Caki2 (cell line): ENCODE results near the gene SH3BP2. TPM values are rescaled to one million over a fixed set of nuclear protein-coding genes. Genes with fewer than 3 reads are reported as not detected.
A peak's percentile ranks its signal among the peaks of the same experiment; 100 is the strongest.

ENCODE experiments used
- DNase-seq: peaks from one replicate; pipeline ENCODE4 v3.0.0-alpha.2; 2015; ENCODE audit warnings: low read depth
- in situ Hi-C: cut with HindIII; loops from 2 replicates; pipeline ENCODE4 v1.10.0; 2016; ENCODE audit warnings: low sequenced_read_pairs, low pct_unique_long_range_greater_than_20kb, mixed read lengths
- total RNA-seq: library from RNA; depleted of rRNA; stranded (reverse); fragments of >200 nt; shearing (Covaris generic); gene quantifications from 2 replicates; pipeline ENCODE4 v1.2.3, GENCODE V29; 2014; ENCODE audit warnings: low replicate concordance

SH3BP2 gene
- total RNA-seq, 1 experiment from 2014 or later: 17.9 TPM

- in situ Hi-C loops: no loop called here
- DNase-seq: peak; percentile 48
These were observed 19.1 kb downstream of the SH3BP2 start for GRCh38 chr4:2811830-2812611.

GRCh38 chr4:2812612-2813354, 19.9 kb downstream of the SH3BP2 start:
- in situ Hi-C loops: no loop called here
- DNase-seq: no peak

- DNase-seq: no peak
- in situ Hi-C loops: no loop called here
These were observed 20.8 kb downstream of the SH3BP2 start for GRCh38 chr4:2813446-2814405.

DNA sequence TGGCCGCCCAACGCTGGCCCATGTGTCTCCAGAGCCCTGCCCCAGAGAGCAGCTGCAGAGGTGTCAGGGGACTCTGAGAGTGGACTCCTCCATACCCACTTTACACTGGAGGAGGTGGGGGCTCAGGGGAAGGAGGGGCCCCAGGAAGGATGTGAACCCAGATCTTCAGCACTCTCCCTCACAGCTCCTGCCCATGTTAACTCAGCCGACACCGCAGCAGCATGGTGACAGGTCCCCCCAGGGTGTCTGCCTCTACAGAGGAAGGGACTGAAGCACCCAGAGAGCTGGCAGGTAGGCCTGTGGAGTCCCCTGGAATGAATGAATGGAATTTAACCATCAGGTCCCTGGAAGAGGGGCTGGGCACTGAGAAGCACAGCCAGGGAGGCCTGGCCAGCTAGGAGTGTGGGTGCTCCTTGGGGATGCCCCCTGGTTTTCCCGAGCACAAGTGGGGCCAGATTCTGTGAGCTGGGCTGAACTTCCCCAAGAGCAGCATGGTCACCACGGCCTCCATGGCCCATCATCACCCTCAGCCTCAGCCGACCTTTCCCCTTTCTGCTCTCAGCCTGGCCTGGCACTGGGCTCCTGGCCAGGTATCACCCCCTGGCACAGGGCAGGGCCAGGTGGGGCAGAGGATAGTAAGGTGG, 21.9 kb downstream of the SH3BP2 start:
- in situ Hi-C loops: no loop called here
- no peak for DNase-seq

GRCh38 chr4:2816401-2816954, 23.6 kb downstream of the SH3BP2 start:
- DNase-seq: no peak
- in situ Hi-C loops: no loop called here

- in situ Hi-C loops: no loop called here
- DNase-seq: no peak
These were observed 24.3 kb downstream of the SH3BP2 start for GRCh38 chr4:2817137-2817536.

DNA sequence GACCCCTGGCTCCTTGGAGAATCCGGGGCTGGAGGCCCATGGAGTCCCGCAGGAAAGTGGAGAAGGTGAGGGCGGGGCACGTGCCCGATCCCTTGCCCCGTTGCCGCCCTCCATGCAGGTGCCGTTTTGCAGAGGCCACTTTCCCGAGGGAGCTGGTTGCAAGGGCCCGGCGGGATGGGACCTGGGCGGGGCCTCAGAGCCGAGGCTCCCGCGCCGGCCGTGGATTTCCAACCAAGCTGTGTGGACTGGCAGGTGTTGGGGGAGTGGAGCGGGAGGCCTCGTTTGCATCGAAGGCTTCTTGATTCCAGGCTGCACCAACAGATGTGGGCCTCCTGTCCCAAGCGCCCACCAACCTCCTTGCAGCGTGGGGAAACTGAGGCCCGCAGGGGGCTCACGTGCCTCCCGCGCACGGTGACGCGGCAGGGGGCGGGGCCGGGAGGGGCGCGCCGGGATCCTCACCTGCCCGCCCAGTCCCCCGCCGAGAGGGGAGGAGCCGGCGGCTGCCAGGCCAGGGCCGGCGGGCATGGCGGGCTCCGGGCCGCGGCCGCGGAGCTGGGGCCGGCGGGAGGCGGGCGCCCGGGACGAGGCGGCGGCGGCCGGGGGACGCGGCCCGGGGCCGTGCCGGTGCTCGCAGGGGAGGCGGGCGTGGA, 24.9 kb downstream of the SH3BP2 start:
- in situ Hi-C loops: no loop called here
- no peak for DNase-seq

DNA sequence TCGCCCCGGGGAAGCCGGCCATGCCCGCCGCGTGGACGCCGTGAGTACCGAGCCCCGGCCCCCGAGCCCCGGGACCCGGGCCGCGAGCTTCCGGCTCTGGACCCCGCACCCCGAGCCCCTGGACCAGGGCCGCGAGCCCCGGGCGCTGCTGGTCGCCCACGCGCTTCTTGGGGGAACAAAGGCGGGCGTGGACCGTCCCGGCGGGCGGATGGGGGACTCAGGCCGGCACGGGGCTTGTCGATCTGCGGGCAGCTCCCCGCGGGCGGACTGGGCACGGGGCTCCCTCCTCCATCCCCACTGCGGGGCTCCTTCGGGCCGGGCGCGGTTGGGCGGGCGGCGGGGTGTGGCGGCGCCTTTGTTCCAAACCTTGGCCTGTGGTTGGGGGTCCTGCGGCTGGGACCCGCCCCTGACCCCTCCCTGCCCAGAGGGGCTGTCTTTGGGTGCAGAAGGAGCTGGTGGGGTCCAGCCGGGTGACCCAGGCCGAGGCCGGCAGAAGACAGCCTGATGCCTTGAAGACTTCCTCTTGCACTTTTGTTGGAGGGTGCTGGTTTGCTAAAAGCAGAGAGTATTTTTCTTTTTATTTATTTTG, 25.6 kb downstream of the SH3BP2 start:
- DNase-seq: no peak
- in situ Hi-C loops: no loop called here

DNA sequence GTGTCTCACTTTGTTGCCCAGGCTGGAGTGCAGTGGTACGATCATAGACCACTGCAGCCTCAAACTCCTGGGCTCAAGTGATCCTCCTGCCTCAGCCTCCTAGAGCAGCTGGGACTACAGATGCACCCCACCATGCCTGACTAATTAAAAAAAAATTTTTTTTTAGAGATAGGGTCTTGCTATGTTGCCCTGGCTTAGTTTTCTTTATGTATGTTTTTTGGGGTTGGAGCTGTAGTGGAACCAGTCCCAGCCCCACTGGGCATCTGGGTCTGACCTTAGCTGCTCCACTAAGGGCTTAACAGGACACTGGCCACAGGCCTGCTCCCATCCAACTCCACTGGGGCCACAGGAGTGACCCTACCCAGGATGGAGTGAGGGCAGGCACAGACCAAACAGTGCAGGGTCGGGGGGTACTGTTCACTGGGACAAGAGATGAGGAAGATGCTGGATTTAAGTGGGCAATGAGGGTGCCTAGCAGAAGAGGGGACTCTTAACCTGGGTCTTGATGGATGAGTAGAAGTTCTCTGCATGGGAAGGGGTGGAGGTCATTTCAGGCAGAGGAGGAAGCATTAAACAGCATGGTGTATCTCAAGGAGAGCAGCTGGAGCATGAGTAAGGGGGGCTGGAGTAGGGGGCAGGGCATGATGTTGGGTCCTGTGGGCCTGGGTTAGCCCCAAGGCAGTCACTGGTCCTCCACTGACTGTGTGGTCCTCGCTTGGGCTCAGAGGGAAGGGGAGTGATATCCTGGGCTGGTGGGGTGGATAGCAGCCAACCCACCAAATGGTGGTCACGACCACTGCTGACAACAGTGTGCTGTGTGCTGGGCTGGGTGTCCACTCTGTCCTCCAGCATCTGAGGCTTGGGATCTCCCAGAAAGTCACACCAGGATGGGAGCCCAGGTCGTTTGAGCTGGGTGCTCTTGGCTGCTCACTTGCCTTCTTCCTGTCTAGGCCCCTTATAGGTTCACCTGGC, 26.6 kb downstream of the SH3BP2 start:
- in situ Hi-C loops: no loop called here

DNA sequence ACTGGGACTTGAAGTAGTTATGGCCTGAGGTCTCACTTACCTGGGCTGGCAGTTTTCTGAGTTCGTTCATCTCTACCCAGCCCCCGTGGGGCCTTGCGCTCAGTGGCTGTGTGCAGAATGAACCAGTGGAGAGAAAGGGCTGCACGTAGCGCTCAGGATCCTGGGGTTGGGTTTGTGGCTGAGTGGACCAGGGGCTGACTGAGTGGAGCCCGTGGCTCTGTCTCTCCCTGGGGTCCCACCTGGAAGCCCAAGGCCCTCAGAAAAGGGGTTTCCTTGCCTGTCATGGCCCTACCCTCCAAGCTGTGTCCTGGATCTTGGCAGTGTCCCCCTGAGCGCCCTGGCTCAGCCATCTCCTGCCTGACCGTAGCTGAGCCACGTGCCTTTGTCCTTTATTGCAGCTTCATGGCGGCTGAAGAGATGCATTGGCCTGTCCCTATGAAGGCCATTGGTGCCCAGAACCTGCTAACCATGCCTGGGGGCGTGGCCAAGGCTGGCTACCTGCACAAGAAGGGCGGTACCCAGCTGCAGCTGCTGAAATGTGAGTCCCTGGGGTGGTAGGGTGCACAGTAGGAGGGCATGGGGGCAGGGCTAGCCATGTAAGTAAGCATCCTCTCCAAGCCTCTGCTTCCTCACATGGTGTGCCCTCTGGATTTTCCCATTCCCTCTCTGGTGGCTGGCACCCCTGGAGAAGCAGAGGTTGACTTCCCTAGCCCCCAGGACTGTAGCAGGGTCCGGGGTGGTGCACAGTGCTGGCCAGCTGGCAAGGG, 27.5 kb downstream of the SH3BP2 start:
- no peak for DNase-seq
- in situ Hi-C loops: no loop called here

More for the DNA sequence above, 26.6 kb downstream of the SH3BP2 start:
- no peak for DNase-seq

GRCh38 chr4:2822461-2823300, 29.8 kb downstream of the SH3BP2 start:
- no peak for DNase-seq
- in situ Hi-C loops: no loop called here

- DNase-seq: no peak
- in situ Hi-C loops: no loop called here
These were observed 30.4 kb downstream of the SH3BP2 start for GRCh38 chr4:2823301-2823670.

- in situ Hi-C loops: no loop called here
- no peak for DNase-seq
These were observed 30.9 kb downstream of the SH3BP2 start for GRCh38 chr4:2823671-2824328.

DNA sequence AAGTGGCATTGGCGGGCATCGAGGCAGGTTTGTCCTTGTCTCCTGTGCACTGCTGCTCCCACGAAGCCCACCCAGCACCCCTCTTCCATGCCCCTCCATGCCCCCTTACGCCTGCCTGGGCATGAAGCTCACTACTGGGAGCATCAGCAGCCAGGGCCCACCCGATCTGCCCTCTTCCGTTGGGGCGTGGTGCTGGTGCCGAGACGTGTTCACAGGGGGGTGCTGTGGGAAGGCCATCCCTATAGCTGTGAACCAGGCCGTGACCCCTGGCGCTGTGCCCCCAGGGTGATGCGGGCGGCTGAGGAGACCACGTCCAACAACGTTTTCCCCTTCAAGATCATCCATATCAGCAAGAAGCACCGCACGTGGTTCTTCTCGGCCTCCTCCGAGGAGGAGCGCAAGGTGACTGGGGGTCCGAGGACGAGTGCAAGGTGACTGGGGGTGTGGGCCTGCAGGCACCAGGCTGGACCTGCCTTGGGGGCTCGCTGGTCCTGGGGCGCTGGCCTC, 31.5 kb downstream of the SH3BP2 start:
- in situ Hi-C loops: no loop called here

More for the DNA sequence above, 31.5 kb downstream of the SH3BP2 start:
- no peak for DNase-seq
